Liver (tissue), 3 donors: Measurements from ENCODE around the gene PRRC2A.

Experiments used
- ATF3 ChIP-seq: IDR thresholded peaks from 2 replicates; pipeline ENCODE4 v1.6.1; 2016; ENCODE audit warnings: antibody characterized with exemption
- CTCF ChIP-seq: fragments of 150-350 bp; IDR thresholded peaks from 2 replicates; pipeline ENCODE4 v1.5.1; 2017; ENCODE audit warnings: improper control_type of control experiment, low read depth, low read length; ENCODE audit not compliant: missing input control
- GABPA ChIP-seq, 2 donors: IDR thresholded peaks in 1 of 2; conservative IDR thresholded peaks in 1 of 2; 2 replicates each; pipeline ENCODE4 v1.6.1; 2016; ENCODE audit warnings: antibody characterized with exemption in 2 of 2, mild to moderate bottlenecking in 1 of 2, moderate library complexity in 1 of 2
- HNF4A ChIP-seq, 2 donors: conservative IDR thresholded peaks; 2 replicates each; pipeline ENCODE4 v1.6.1; 2016; ENCODE audit warnings: antibody characterized with exemption in 2 of 2, mild to moderate bottlenecking in 2 of 2
- MAX ChIP-seq: IDR thresholded peaks from 2 replicates; pipeline ENCODE4 v1.6.1; 2016; ENCODE audit warnings: antibody characterized with exemption
- NR2F2 ChIP-seq: IDR thresholded peaks from 2 replicates; pipeline ENCODE4 v1.6.1; 2016; ENCODE audit warnings: antibody characterized with exemption
- RAD21 ChIP-seq, 2 donors: IDR thresholded peaks; 2 replicates each; pipeline ENCODE4 v1.6.1; 2016; ENCODE audit warnings: antibody characterized with exemption in 2 of 2, mild to moderate bottlenecking in 2 of 2
- REST ChIP-seq: IDR thresholded peaks from 2 replicates; pipeline ENCODE4 v1.6.1; 2016; ENCODE audit warnings: antibody characterized with exemption, mild to moderate bottlenecking
- SP1 ChIP-seq: IDR thresholded peaks from 2 replicates; pipeline ENCODE4 v1.6.1; 2018; ENCODE audit warnings: antibody characterized with exemption, mild to moderate bottlenecking
- YY1 ChIP-seq: IDR thresholded peaks from 2 replicates; pipeline ENCODE4 v1.6.1; 2016; ENCODE audit warnings: antibody characterized with exemption, mild to moderate bottlenecking
- donor health status: healthy.
- donor health status: healthy.

GRCh38 chr6:31581434-31582229, 38.9 kb upstream of the PRRC2A start:
- no peak for TF ChIP-seq CTCF
- no peak for TF ChIP-seq ATF3
- no peak for TF ChIP-seq NR2F2
- TF ChIP-seq SP1, result no peak
- TF ChIP-seq REST, result no peak
- TF ChIP-seq HNF4A (conservative IDR thresholded peaks at IDR 0.05), result peak in 1 of 2 donors; percentile 19
- TF ChIP-seq GABPA (IDR thresholded peaks at IDR 0.05 in 1 of 2, conservative IDR thresholded peaks at IDR 0.05 in 1 of 2), result no peak
- no peak for TF ChIP-seq RAD21 (IDR thresholded peaks at IDR 0.05)
- TF ChIP-seq MAX, result no peak
- TF ChIP-seq YY1, result no peak
